ENCODE results near the gene CCDC196.

DNA sequence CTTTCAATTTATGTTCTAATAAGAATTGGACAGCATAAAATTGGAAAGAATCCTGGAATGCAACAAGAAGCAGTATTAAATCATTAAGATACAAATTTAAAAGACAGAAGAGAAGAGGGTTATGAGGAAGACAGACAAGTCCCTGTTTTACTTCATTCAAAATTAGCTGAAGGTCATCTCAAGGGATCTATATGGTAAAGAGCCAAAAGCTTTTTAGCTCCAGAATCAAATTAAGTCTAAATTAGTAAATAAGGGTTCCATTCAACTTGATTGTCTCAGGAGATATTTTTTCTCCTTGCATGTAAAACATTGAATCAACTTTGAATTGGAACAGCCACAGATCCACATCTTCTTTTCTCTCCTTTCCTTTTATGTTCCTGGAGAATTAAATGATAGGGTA is 7.6 kb downstream of the CCDC196 start:
- TF ChIP-seq, protein P1, sequence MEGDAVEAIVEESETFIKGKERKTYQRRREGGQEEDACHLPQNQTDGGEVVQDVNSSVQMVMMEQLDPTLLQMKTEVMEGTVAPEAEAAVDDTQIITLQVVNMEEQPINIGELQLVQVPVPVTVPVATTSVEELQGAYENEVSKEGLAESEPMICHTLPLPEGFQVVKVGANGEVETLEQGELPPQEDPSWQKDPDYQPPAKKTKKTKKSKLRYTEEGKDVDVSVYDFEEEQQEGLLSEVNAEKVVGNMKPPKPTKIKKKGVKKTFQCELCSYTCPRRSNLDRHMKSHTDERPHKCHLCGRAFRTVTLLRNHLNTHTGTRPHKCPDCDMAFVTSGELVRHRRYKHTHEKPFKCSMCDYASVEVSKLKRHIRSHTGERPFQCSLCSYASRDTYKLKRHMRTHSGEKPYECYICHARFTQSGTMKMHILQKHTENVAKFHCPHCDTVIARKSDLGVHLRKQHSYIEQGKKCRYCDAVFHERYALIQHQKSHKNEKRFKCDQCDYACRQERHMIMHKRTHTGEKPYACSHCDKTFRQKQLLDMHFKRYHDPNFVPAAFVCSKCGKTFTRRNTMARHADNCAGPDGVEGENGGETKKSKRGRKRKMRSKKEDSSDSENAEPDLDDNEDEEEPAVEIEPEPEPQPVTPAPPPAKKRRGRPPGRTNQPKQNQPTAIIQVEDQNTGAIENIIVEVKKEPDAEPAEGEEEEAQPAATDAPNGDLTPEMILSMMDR (conservative IDR thresholded peaks at IDR 0.05; ENCODE audit: low read depth, low read length), result no peak
- TF ChIP-seq MXI1 (IDR thresholded peaks at IDR 0.05; ENCODE audit: borderline replicate concordance, low read depth, low read length), result no peak
- TF ChIP-seq BHLHE40 (IDR thresholded peaks at IDR 0.05; ENCODE audit: low read depth, low read length), result no peak
- no peak for TF ChIP-seq POLR2A (IDR thresholded peaks at IDR 0.05; ENCODE audit: low read depth, low read length)
